ENCODE results near the gene SGCA.

DNA sequence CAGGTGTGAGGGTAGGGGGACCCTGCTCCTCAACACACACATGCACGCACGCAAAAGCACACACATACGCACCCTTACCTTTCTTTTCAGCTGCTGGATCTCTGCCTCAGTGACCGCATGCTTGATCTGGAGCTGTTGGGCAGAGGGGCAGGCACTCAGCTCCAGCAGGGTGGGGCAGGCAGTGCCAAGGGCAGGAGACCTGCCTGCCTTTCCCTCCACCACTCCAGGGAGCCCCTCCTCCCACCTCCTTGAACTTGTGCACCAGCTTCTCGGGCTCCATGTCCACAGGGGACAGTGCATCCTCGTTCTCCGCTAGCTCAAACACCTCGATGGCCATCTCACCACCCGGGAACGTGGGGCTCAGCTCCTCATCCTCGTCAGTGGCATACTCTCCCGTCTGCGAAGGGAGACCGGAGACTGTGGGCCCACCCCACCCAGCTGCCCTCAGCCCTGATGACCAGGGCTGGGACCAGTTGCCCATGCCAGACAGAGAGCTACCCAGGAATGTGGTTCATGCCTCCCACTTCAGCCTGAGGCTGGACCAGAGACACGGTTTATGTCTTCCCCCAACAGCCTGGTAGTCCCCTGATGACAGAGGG, 26.5 kb upstream of the SGCA start:
- no peak for TF ChIP-seq CTCF (IDR thresholded peaks at IDR 0.05)
- no peak for TF ChIP-seq POLR2A (IDR thresholded peaks at IDR 0.05; ENCODE audit: low read depth)
- TF ChIP-seq POLR2AphosphoS5 (IDR thresholded peaks at IDR 0.05) = no peak

Measured in esophagus muscularis mucosa (tissue), 3 donors.